IMR-90 (cell line): Measurements from ENCODE around the gene RNASET2. TPM values are rescaled to one million over a fixed set of nuclear protein-coding genes. Genes with fewer than 3 reads are reported as not detected.
"Not testable (repeated sequence)": the region's sequence is repeated elsewhere in the genome, so short reads cannot be mapped to it uniquely, and the experiment has no call there.

Experiments
- ATAC-seq: fragments of 200-7000 bp; cut with Tn5 transposase; 2 replicates; pipeline ENCODE4 v1.9.1; 2020; ENCODE audit warnings: low read depth, mild to moderate bottlenecking, moderate library complexity
- BruUV-seq: library from RNA; stranded (reverse); fragments of 400-500 nt; replicated peaks from 2 replicates; lab custom pipeline; 2021; lab: Mats Ljungman, UMichigan
- CTCF ChIA-PET: fragments of 300-600 bp; formaldehyde crosslinking; extraction: SDS; loops from one replicate; lab custom pipeline; 2021; ENCODE audit warnings: antibody characterized with exemption; lab: Yijun Ruan, JAX
- POLR2A ChIA-PET: fragments of 300-600 bp; sonication (Branson Sonifier 250); formaldehyde crosslinking; loops from one replicate; lab custom pipeline; 2022; ENCODE audit warnings: antibody characterized with exemption; ENCODE audit not compliant: unreplicated experiment; lab: Charles Lee
- DNase-seq: peaks from one replicate; pipeline ENCODE4 v3.0.0; 2013
- H2AFZ ChIP-seq: replicated peaks from 2 replicates; pipeline ENCODE3; 2013; ENCODE audit warnings: low read length, mild to moderate bottlenecking; ENCODE audit not compliant: poor library complexity
- H2AK5ac ChIP-seq: 2 replicates; pipeline ENCODE4 v1.6.1; 2013; ENCODE audit warnings: low read depth, low read length, inconsistent platforms
- H2AK9ac ChIP-seq: replicated peaks from 2 replicates; pipeline ENCODE3; 2013; ENCODE audit warnings: mild to moderate bottlenecking, low read depth, low read length, moderate library complexity; ENCODE audit not compliant: poor library complexity
- H2BK120ac ChIP-seq: 2 replicates; pipeline ENCODE4 v1.6.1; 2013; ENCODE audit warnings: low read depth, low read length, inconsistent platforms
- H2BK15ac ChIP-seq: 3 replicates; pipeline ENCODE4 v1.6.1; 2013; ENCODE audit warnings: low read depth, low read length, inconsistent platforms
- H2BK20ac ChIP-seq: 2 replicates; pipeline ENCODE4 v1.6.1; 2013; ENCODE audit warnings: low read depth, mild to moderate bottlenecking, inconsistent platforms, low read length, moderate library complexity
- H2BK5ac ChIP-seq: 2 replicates; pipeline ENCODE4 v1.6.1; 2013; ENCODE audit warnings: mild to moderate bottlenecking, low read depth, low read length, inconsistent platforms; ENCODE audit not compliant: poor library complexity, severe bottlenecking
- H3K14ac ChIP-seq: replicated peaks from 2 replicates; pipeline ENCODE4 v1.6.1; 2013; ENCODE audit warnings: low read depth, low read length, inconsistent platforms
- H3K18ac ChIP-seq: 2 replicates; pipeline ENCODE4 v1.6.1; 2013; ENCODE audit warnings: low read depth, low read length, control low read depth
- H3K23ac ChIP-seq: 2 replicates; pipeline ENCODE4 v1.6.1; 2013; ENCODE audit warnings: low read depth, low read length, inconsistent platforms
- H3K27ac ChIP-seq: 2 replicates; pipeline ENCODE4 v1.5.1; 2013; ENCODE audit warnings: mild to moderate bottlenecking, control low read depth, low read length; ENCODE audit not compliant: insufficient read depth
- H3K27me3 ChIP-seq: 2 replicates; pipeline ENCODE4 v1.6.1; 2013; ENCODE audit warnings: low read length; ENCODE audit not compliant: control insufficient read depth, insufficient read depth
- H3K36me3 ChIP-seq: 2 replicates; pipeline ENCODE4 v1.6.1; 2013; ENCODE audit warnings: low read length, mixed read lengths; ENCODE audit not compliant: control insufficient read depth, insufficient read depth
- H3K4ac ChIP-seq: 2 replicates; pipeline ENCODE4 v1.6.1; 2013; ENCODE audit warnings: low read depth, low read length, inconsistent platforms
- H3K4me1 ChIP-seq: 2 replicates; pipeline ENCODE4 v1.6.1; 2013; ENCODE audit warnings: low read length, mixed read lengths; ENCODE audit not compliant: control insufficient read depth, insufficient read depth
- H3K4me2 ChIP-seq: 2 replicates; pipeline ENCODE4 v1.6.1; 2013; ENCODE audit warnings: low read depth, mild to moderate bottlenecking, control low read depth, low read length, moderate library complexity
- H3K4me3 ChIP-seq: 2 replicates; pipeline ENCODE4 v1.5.1; 2013; ENCODE audit warnings: low read depth, mild to moderate bottlenecking, control low read depth, low read length, moderate library complexity; ENCODE audit not compliant: insufficient read depth
- H3K56ac ChIP-seq: 2 replicates; pipeline ENCODE4 v1.6.1; 2013; ENCODE audit warnings: low read length, inconsistent platforms; ENCODE audit not compliant: insufficient read depth; ENCODE audit errors: extremely low read depth
- H3K79me1 ChIP-seq, 2 experiments: 2 replicates each; pipeline ENCODE4 v1.6.1; 2013; ENCODE audit warnings: low read length in 2 of 2, inconsistent platforms in 1 of 2, low read depth in 1 of 2
- H3K9ac ChIP-seq: 2 replicates; pipeline ENCODE4 v1.6.1; 2013; ENCODE audit warnings: low read depth, low read length, control low read depth
- H3K9me1 ChIP-seq: 2 replicates; pipeline ENCODE4 v1.6.1; 2013; ENCODE audit warnings: low read length, inconsistent platforms; ENCODE audit not compliant: insufficient read depth
- H3K9me3 ChIP-seq: 2 replicates; pipeline ENCODE4 v1.6.1; 2013; ENCODE audit warnings: low read length; ENCODE audit not compliant: control insufficient read depth, insufficient read depth
- H4K20me1 ChIP-seq: 2 replicates; pipeline ENCODE4 v1.6.1; 2013; ENCODE audit warnings: low read length, inconsistent platforms; ENCODE audit not compliant: insufficient read depth
- H4K5ac ChIP-seq: 2 replicates; pipeline ENCODE4 v1.6.1; 2013; ENCODE audit warnings: mild to moderate bottlenecking, low read depth, low read length, control low read depth
- H4K8ac ChIP-seq, 2 experiments: 2 replicates each; pipeline ENCODE4 v1.6.1; 2013; ENCODE audit warnings: low read depth in 2 of 2, low read length in 2 of 2, control low read depth in 1 of 2, inconsistent platforms in 1 of 2
- H4K91ac ChIP-seq: 2 replicates; pipeline ENCODE4 v1.6.1; 2013; ENCODE audit warnings: low read depth, low read length, inconsistent platforms; ENCODE audit not compliant: insufficient read depth
- WGBS, 2 experiments: methylation state at CpG; one replicate each; pipeline versions ENCODE4 v1.1.5 to v1.1.7; 2013; ENCODE audit warnings: missing lambda C conversion rate in 2 of 2; ENCODE audit not compliant: insufficient read length in 1 of 2; ENCODE audit errors: extremely low coverage in 2 of 2; 5-methylcytosine and 5-hydroxymethylcytosine counted together
- dilution Hi-C: fragments of 300-500 bp; cut with HindIII; formaldehyde crosslinking; loops from one replicate; pipeline ENCODE4 v1.14.3; 2018; ENCODE audit warnings: low sequenced_read_pairs; ENCODE audit not compliant: unreplicated experiment
- in situ Hi-C: fragments of 300-500 bp; cut with MboI; formaldehyde crosslinking; loops from 3 replicates; pipeline ENCODE4 v1.14.3; 2019; ENCODE audit warnings: low sequenced_read_pairs, inconsistent platforms, mixed read lengths
- intact Hi-C: fragments of 100-400 bp; cut with micrococcal nuclease; formaldehyde crosslinking; loops from 2 replicates; pipeline ENCODE4 v1.10.0; 2022
- polyA plus RNA-seq, 3 experiments: library from polyadenylated mRNA; depleted of rRNA; stranded (reverse); fragments of >200 nt; gene quantifications; 2 replicates each; pipeline ENCODE4 v1.2.3, GENCODE V29; 2012; ENCODE audit warnings: low replicate concordance in 1 of 3
- total RNA-seq: library from RNA; depleted of rRNA; stranded (reverse); fragments of >200 nt; gene quantifications from 2 replicates; pipeline ENCODE4 v1.2.3, GENCODE V29; 2012

RNASET2 gene
- total and polyA plus RNA-seq, 2 of the 4 experiments (the other 2 are of a cell fraction): 13.6 to 24.9 TPM

DNA sequence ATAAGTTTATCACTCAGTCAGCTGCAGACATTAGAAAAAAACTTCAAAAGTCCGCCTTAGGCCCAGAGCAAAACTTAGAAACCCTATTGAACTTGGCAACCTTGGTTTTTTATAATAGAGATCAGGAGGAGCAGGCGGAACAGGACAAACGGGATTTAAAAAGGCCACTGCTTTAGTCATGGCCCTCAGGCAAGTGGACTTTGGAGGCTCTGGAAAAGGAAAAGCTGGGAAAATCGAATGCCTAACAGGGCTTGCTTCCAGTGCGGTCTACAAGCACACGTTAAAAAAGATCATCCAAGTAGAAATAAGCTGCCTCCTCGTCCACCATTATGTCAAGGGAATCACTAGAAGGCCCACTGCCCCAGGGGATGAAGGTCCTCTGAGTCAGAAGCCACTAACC, 61.7 kb downstream of the RNASET2 start:
- H3K27me3 ChIP-seq, H2BK15ac ChIP-seq, CTCF ChIA-PET, H2AK5ac ChIP-seq, H3K36me3 ChIP-seq, H3K18ac ChIP-seq, H2BK120ac ChIP-seq, H3K4me2 ChIP-seq, H3K4me1 ChIP-seq, H3K9ac ChIP-seq, H3K9me3 ChIP-seq, H3K4ac ChIP-seq, H2BK5ac ChIP-seq, H3K14ac ChIP-seq, POLR2A ChIA-PET, H2BK20ac ChIP-seq, in situ Hi-C loops, H2AK9ac ChIP-seq, BruUV-seq, ATAC-seq, H3K4me3 ChIP-seq, DNase-seq, H2AFZ ChIP-seq, H4K20me1 ChIP-seq, H3K56ac ChIP-seq, dilution Hi-C loops, H4K8ac ChIP-seq, H3K79me1 ChIP-seq, H3K9me1 ChIP-seq, intact Hi-C loops, H4K91ac ChIP-seq, H3K23ac ChIP-seq, H3K27ac ChIP-seq, H4K5ac ChIP-seq: not testable (repeated sequence)
- WGBS, 2 experiments: 40% methylated on average over 2 of the region's 7 CpGs; no CpG with 5 or more reads in 1 of the 2 experiments

DNA sequence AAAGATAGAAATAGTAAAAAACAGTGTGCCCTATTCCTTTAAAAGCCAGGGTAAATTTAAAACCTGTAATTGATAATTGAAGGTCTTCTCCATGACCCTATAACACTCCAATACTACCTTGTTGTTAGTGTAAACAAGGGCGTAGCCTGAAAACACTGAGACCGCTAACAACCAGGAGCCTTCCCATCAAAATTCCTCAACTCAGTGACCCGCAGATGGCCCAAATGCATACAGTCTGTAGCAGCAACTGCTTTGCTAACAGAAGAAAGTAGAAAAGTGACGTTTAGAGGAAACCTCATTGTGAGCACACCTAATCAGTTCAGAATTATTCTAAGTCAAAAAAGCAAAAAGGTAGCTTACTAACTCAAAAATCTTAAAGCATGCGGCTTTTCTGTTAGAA, 63.9 kb downstream of the RNASET2 start:
- H2AFZ ChIP-seq, H3K14ac ChIP-seq, H3K4me2 ChIP-seq, H3K4ac ChIP-seq, POLR2A ChIA-PET, BruUV-seq, H3K27ac ChIP-seq, H3K4me1 ChIP-seq, H2BK5ac ChIP-seq, H3K56ac ChIP-seq, H3K9me3 ChIP-seq, H4K5ac ChIP-seq, H2BK20ac ChIP-seq, H2BK15ac ChIP-seq, ATAC-seq, H4K8ac ChIP-seq, H3K18ac ChIP-seq, H3K23ac ChIP-seq, H2AK9ac ChIP-seq, DNase-seq, H2BK120ac ChIP-seq, H3K9me1 ChIP-seq, H3K9ac ChIP-seq, H3K36me3 ChIP-seq, CTCF ChIA-PET, H3K79me1 ChIP-seq, H2AK5ac ChIP-seq, H3K4me3 ChIP-seq, dilution Hi-C loops, H3K27me3 ChIP-seq, intact Hi-C loops, H4K91ac ChIP-seq, in situ Hi-C loops, H4K20me1 ChIP-seq: not testable (repeated sequence)
- WGBS, 2 experiments: no CpG with 5 or more reads among the region's 5 CpGs
